Left renal pelvis (tissue), 4 donors: ENCODE measurements around the gene TDRD6. TPM values are rescaled to one million over a fixed set of nuclear protein-coding genes. Genes with fewer than 3 reads are reported as not detected.
A peak's percentile ranks its signal among the peaks of the same experiment; 100 is the strongest.
"Not testable (repeated sequence)": the region's sequence is repeated elsewhere in the genome, so short reads cannot be mapped to it uniquely, and the experiment has no call there.

Experiments used
- DNase-seq, 4 donors: peaks; one replicate each; pipeline ENCODE4 v3.0.0-alpha.2; 2013; ENCODE audit warnings: low read depth in 4 of 4, low spot score in 3 of 4
- polyA plus RNA-seq, 4 donors: library from polyadenylated mRNA; unstranded; fragments of 120-200 nt; gene quantifications; one replicate each; pipeline ENCODE4 v1.2.1, GENCODE V29; 2013; ENCODE audit not compliant: insufficient read length in 4 of 4

Gene TDRD6, protein sequence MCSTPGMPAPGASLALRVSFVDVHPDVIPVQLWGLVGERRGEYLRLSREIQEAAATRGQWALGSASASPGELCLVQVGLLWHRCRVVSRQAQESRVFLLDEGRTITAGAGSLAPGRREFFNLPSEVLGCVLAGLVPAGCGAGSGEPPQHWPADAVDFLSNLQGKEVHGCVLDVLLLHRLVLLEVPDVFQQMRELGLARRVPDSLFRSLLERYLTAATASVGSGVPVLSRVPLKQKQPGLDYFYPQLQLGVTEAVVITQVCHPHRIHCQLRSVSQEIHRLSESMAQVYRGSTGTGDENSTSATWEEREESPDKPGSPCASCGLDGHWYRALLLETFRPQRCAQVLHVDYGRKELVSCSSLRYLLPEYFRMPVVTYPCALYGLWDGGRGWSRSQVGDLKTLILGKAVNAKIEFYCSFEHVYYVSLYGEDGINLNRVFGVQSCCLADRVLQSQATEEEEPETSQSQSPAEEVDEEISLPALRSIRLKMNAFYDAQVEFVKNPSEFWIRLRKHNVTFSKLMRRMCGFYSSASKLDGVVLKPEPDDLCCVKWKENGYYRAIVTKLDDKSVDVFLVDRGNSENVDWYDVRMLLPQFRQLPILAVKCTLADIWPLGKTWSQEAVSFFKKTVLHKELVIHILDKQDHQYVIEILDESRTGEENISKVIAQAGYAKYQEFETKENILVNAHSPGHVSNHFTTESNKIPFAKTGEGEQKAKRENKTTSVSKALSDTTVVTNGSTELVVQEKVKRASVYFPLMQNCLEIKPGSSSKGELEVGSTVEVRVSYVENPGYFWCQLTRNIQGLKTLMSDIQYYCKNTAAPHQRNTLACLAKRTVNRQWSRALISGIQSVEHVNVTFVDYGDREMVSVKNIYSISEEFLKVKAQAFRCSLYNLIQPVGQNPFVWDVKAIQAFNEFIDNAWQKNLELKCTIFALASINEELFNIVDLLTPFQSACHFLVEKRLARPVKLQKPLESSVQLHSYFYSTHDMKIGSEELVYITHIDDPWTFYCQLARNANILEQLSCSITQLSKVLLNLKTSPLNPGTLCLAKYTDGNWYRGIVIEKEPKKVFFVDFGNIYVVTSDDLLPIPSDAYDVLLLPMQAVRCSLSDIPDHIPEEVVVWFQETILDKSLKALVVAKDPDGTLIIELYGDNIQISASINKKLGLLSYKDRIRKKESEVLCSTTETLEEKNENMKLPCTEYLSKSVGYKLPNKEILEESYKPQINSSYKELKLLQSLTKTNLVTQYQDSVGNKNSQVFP (N-terminal part only)
- 1 to 10 TPM; 1.7 to 6.0 (median 1.9) TPM for polyA plus RNA-seq

DNA sequence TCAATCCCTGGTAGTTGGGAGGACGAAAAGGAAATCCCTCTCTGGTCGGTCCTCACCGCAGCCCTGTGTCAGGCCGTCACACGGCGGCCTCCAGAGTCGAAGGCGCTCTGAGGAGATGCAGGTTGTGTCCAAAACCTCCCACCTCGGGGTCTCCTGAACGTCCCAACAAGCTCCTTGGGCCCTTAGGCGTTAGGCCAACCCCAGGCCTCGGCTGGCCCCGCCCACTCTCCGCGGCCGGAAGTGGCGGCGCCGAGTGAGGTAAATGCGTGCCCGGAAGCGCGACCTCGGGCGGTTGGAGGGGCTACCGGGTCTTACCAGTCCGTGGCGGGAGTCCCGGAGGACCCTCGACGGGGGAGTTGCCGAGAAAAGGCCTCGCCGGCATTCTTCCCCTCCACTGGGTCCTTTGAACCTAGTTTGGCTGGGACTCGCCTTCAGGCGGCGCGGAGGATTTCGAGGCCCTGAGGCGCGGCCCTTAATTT lies at the start of gene TDRD6:
Gene TDRD6, plus strand, starts transcription at position 267 of the 479 bp plus-strand sequence. CDS start 244 bp downstream, outside the sequence.
- no peak for DNase-seq

DNA sequence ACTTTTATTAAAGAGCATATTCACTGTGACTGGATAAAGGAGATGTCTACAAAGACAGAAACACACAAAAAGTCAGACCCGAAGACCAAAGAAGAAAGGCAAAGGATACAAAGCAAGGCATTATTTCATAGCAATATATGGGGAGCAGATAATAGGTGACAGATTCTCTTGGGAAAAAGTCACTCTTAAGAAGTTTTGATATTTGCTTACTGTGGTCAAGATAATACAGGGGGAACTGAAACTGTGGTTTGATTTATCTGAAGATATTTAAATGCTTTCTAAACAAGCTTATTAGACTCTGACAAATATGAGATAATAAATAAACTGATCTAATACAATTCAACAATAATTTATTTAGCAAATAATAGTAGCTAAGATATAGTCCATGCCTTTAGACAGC lies 49.8 kb upstream of the TDRD6 start:
- no peak for DNase-seq

DNA sequence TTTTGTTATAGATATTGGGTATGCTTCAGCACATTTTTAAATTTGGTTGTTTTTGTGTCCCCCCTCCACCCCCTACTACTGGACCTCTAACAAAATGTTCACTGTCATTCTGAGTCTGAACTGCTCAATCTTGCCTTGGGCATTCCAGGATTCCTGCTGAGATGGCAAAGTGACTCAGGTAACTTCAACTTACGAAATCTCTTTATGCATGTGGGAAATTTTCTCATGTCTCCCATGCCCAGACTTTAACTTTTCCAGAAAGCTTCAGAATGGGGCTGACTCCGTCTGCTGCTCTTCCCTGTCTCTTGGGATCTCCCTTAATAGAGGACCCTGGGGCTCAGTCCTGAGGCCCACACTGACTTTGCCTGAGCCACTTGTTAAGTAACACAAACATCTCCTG lies 49.0 kb upstream of the TDRD6 start:
- DNase-seq, result no peak

DNA sequence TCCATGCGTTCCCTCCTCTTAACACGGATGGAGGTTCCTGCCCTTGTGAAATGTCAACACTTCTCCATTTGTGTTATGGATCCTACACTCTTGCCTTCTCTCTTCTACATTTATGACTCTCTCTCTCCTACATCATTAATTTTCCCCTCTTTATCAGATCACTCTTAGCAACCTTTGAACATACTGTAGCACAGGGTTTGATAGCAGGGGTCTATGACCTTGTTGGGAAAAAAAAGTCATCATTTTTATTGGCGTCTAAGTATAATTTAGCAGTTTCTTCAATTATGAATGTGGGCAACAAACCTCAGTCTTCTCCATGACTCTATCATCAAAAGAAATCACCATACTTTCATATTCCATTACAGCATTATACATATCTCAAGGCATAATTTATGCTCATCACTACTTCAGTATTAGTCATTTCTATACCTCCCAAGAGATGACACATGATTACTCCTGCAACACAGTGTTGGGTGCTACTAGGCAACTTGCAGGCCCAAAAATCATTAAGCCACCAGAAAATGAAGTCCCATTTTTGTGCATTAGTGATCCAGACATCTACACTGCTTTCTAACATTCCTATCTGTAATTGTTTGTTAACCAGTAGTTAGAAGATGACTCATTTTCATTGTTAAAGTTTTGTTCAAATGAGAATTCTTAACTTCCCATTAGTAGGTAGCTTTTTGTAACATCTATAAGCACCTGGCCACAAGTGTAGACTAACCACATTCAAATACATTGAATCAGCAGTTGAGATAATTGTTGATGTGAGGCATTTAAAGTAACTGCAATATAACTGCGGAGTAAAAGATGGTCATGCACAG lies 44.5 kb upstream of the TDRD6 start:
- DNase-seq, result no peak

DNA sequence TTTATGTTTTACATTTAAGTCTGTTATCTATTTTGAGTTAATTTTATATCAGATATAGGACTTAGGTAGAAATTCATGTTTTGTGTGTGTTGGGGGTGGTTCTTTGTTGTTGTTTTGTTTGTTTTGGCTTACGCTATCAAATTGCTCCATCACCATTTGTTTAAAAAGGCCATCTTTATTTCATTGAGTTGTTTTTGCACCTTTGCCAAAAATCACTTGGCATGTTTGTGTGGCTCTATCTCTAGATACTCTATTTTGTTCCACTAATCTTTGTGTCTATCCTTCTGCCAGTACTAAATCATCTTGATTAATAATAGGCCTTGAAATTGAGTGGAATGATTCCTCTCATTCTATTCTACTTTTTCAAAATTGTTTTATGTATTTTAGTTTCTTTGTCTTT lies 42.4 kb upstream of the TDRD6 start:
- DNase-seq, result no peak

DNA sequence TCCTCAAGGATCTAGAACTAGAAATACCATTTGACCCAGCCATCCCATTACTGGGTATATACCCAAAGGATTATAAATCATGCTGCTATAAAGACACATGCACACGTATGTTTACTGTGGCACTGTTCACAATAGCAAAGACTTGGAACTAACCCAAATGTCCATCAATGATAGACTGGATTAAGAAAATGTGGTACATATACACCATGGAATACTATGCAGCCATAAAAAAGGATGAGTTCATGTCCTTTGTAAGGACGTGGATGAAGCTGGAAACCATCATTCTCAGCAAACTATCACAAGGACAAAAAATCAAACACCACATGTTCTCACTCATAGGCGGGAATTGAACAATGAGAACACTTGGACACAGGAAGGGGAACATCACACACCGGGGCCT lies 39.6 kb upstream of the TDRD6 start:
- not testable (repeated sequence) for DNase-seq

DNA sequence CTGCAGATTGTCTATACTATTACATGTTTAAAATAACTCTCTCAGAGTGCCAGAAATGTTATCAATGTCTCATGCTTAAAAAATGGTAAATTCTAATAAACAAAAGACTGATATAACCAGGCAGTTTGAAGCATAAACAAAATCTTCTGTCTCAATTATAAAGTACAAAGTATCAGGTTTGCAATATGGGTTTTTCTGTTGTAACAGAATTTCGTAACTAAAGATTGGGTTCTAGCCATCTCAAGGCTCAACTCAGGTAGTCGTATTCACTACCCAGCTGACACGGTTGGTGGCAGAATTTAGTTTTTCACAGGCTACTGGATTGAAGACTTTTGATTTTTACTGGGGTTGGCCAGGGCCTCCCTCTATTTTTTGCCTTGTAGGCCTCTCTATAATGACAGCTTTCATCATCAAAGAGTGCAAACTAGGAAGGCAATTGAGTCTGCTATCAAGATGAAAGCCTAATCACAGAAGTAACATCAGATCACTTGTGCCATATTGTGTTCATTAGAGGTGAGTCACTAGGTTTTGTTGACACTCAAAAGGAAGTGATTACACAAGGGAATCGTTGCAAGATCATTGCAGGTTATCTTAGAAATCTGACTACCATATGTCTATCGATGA lies 38.7 kb upstream of the TDRD6 start:
- no peak for DNase-seq

DNA sequence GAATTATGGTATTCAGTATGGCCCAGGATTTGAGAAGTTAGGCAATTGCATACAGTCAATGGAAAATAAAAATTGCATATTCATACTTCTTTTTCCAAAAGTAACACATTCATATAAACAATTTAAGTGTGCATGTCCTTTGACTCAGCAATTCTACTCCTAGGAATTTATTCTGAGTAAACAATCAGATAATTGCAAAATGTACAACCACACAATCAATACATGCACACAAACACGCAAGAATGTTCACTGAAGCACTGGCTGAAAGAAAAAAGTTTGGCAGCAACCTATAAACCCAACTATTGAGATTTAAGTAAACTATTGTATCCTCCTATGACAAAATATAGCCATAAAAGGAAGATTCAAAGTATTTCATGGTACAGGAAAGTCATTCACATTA lies 36.7 kb upstream of the TDRD6 start:
- DNase-seq, result no peak

DNA sequence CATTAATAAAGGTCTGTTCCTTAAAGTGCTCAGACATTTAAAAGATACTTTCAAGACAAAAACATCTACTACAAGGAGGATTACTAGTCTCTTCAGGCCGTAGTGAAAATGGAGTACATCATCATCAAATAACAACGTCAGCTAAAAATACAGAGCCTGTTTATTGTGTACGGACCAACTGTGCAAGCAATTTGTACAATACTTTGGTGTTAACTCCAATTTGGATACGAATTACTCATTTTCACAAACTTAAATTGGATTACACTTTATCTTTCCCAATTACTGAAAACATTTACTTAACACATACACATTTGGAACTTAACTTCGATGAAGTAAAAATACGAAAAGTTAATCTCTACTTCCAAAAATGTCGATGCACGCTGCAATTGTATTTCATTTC lies 35.9 kb upstream of the TDRD6 start:
- no peak for DNase-seq

DNA sequence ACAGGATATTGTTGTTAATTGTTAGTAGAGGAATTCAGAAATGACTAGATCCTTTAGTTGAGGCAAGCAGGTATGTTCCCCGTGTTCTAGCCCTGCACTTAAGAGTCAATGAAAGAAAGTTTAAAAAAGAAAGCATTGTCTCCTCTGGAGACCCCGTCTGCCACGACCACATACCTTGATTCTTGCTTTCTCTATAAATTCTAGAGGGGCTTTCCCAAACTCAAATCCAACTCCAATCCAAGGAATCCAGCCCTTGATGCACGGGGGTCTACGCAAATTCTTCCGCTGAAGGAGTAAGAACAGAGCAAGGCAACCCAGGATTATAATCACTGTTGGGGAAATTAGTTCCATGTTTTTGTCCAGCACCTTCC lies 35.5 kb upstream of the TDRD6 start:
- peak in 1 of 4 donors; percentile 19 for DNase-seq

DNA sequence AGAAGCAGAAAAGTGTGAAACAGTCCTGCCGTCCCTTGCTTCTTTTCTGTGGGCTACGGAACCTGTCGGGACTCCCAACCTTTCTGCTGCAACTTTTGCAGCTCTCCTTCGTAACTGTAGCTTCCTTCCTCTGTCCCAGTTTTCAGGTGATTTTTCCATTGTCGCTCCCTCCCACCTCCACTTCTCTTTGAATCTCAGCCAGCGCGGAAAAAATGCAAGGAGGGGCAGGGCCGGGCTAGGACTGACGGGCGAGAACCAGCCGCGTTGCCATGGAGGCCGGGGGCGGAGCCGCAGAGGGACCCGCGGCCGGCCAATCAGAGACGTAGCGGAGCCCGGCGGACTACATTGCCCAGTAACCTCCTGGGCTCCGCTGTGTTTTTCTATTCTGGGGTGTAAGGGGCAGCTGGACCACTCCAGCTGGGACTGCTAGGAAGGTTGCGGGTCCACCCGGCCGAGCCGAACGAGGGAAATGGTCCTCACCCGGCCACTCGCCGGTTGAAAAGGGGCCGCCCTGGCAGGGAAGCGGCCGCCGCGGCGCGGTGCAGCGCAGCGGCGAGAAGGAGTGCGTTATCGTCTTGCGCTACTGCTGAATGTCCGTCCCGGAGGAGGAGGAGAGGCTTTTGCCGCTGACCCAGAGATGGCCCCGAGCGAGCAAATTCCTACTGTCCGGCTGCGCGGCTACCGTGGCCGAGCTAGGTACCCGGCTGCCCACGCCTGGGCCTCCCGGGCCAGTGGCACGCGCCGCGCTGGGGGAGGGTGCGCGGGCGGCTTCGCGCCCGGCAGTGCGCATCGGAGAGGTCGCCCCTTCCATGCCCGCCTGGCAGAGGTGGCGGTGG lies 34.9 kb upstream of the TDRD6 start, which contains the start of the genes CYP39A1 and SLC25A27:
Gene CYP39A1, minus strand, starts transcription at position 216 of the 836 bp plus-strand sequence. CDS start 236 bp downstream, outside the sequence.
Gene SLC25A27, plus strand, starts transcription at position 373 of the 836 bp plus-strand sequence. Its CDS starts 218 bp downstream, at position 591.
- DNase-seq, result peak; percentile 84 to 89 (median 86)

DNA sequence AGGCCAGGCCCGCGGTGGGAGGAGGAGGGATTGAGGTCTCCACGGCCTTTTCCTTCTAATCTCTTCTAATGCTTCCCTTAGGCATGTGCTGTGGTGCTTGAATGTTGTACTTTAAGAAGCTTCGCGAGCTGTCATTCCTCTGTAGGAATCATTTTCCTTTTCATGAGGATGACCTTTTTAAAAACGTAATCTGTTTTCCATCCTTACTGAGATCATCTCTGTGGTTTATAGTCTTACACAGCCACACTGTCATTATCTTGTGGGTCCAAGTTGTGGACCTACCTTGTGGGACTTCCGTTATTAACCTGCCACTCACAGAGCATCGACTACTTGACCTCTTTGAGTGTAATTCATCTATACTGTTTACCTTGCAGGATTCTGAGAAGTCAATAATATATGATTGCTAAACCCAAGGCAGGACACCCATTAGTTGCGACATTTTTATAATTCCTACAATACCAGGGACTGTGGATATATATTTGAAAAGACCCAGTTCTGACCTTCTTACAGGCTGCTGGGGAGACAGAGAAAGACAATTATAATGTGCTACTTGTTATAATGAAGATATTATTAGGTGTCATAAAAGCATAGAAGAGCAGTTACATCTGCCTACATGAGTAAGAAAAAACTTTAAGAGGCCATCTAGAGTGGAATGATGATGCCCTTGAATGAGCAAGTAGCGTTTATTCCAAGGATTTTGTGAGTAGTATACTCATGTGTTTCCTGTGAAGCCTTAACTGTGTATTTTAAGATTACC lies 34.1 kb upstream of the TDRD6 start:
- DNase-seq, result no peak

DNA sequence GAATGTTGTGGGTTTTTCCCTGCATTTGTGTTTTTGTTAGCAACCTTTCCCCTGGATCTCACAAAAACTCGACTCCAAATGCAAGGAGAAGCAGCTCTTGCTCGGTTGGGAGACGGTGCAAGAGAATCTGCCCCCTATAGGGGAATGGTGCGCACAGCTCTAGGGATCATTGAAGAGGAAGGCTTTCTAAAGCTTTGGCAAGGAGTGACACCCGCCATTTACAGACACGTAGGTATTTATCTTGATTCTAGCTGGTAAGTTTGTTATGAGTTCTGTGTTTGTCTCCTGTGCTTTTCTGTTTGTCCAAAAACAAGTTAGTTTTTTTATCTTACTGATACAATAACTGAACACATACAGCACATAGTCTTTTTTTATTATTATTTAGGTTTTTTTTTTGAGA lies 31.9 kb upstream of the TDRD6 start:
- no peak for DNase-seq

DNA sequence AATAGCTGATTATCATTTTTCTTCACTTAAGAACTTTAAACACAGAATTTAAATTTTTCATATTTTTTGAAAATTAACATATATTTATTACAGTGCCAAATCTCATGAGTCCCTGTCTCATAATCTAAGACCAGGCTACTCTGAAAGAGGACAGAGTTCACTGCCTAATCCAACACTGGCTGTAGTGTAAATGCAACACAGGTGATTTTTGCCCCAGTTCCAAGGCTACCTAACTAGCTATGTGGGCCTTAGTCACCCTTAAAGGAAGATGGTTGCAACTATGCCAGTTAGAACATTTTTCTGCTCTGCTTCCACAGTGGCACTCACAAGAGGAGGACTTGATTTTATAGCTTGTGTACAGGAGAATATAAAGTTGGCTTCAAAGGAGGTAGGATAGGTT lies 30.0 kb upstream of the TDRD6 start:
- no peak for DNase-seq

DNA sequence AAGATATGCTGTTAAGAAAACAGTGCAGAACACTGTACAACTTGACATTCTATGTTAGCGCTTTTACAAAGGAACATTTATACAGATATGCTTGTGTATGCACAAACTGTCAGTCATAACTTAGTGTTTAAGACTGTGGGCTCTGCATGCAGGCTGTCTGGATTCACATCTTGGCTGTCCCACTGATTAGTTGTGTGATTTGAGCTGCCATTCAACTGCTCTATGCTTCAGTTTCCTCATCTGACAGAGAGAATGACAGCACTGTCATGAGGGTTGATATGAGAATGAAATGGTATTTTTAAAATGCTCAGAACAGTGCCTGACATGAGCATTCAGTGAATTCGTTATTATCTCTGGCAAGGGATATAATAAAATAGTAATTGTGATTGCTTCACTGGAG lies 26.2 kb upstream of the TDRD6 start:
- no peak for DNase-seq

DNA sequence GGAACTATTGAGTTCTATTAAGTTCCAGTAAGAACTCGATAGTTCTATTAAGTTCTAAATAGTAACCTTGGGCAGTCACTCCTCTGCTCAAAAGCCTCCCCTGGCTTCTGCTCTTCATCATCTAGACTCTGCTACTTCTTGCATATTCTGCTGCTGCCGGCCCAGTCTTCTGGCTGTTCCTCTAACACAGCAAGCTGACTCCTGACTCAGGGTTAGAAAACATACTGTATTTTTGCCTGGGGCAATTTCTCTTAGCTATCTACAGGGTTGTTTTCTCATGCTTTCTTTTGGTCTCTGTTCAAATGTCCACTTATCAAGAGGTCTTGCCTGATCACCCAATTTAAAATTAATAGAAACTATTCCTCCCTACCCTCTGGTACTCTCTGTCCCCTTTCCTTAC lies 20.3 kb upstream of the TDRD6 start:
- no peak for DNase-seq

DNA sequence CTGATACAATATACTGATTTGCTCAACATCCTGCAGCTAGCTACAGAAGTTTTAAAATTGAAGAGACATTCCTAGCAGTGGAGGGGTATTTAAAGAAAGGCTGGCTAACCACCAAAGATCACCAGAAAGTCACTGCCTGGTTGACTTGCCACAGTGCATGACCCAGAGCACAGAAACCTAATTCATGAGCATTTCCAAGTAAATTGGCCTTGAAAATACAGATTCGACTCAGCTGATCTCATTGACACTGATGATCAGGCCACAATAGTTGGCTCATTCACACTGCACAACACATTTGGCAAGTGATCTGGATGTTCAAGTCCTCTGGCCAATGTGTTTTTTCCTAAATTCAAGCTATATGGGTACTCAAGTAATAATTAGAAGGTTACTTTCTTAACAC lies 13.3 kb upstream of the TDRD6 start:
- no peak for DNase-seq
